Astrocyte of the spinal cord (primary cell): ENCODE data around the gene AP1M2.
A peak's percentile ranks its signal among the peaks of the same experiment; 100 is the strongest.

ENCODE experiments used
- DNase-seq: peaks from one replicate; pipeline ENCODE4 v3.0.0; 2011; ENCODE audit warnings: low read depth, low spot score
- H3K4me3 ChIP-seq: 2 replicates; pipeline ENCODE4 v1.5.1; 2011; ENCODE audit warnings: low read depth, mild to moderate bottlenecking, low read length, moderate library complexity
- CTCF ChIP-seq: IDR thresholded peaks from 2 replicates; pipeline ENCODE4 v1.5.1; 2012; ENCODE audit warnings: low read depth, mild to moderate bottlenecking, low read length, inconsistent platforms
- in situ Hi-C: cut with HindIII; loops from 2 replicates; pipeline ENCODE4 v1.10.0; 2017; ENCODE audit warnings: low sequenced_read_pairs

AP1M2 gene

GRCh38 chr19:10586396-10586795 lies 716 bp downstream of the AP1M2 start:
- in situ Hi-C loops: no loop called here
- DNase-seq: no peak
- no peak for TF ChIP-seq CTCF
- H3K4me3 ChIP-seq: no peak overlapping the region

- no peak overlapping the region for H3K4me3 ChIP-seq
- in situ Hi-C loops: no loop called here
- TF ChIP-seq CTCF: no peak
- DNase-seq: no peak
These were observed 3.9 kb downstream of the AP1M2 start for GRCh38 chr19:10583036-10583776.

GRCh38 chr19:10582091-10582490 lies 5.0 kb downstream of the AP1M2 start:
- TF ChIP-seq CTCF: no peak
- H3K4me3 ChIP-seq: no peak overlapping the region
- in situ Hi-C loops: no loop called here
- DNase-seq: no peak

GRCh38 chr19:10580979-10581631 lies 6.0 kb downstream of the AP1M2 start:
- in situ Hi-C loops: no loop called here
- peak; percentile 91 for DNase-seq
- H3K4me3 ChIP-seq: no peak overlapping the region

GRCh38 chr19:10577951-10578350 lies 9.2 kb downstream of the AP1M2 start:
- TF ChIP-seq CTCF: no peak
- DNase-seq: no peak
- H3K4me3 ChIP-seq: no peak overlapping the region
- in situ Hi-C loops: no loop called here

More at GRCh38 chr19:10580979-10581631, 6.0 kb downstream of the AP1M2 start:
- peak; percentile 99 for TF ChIP-seq CTCF

GRCh38 chr19:10575011-10575716 lies 11.9 kb downstream of the AP1M2 start:
- no peak overlapping the region for H3K4me3 ChIP-seq
- in situ Hi-C loops: no loop called here
- DNase-seq: no peak
- no peak for TF ChIP-seq CTCF
